Measurements from ENCODE around the gene TMEM145. TPM values are rescaled to one million over a fixed set of nuclear protein-coding genes. Genes with fewer than 3 reads are reported as not detected.

TMEM145 gene
- total and polyA plus RNA-seq, 9 of the 15 experiments (the other 6 are each of a cell fraction or from before 2014, with no cell fraction given) = 0.80 to 5.5 (median 1.9) TPM; not detected in 3

- TF ChIP-seq ZBTB34 (CRISPR knock-in tag; IDR thresholded peaks at IDR 0.05) (no peak), NFYB (IDR thresholded peaks at IDR 0.05; ENCODE audit: extremely low read depth, insufficient read length) (peak; percentile 96), ZNF274 (IDR thresholded peaks at IDR 0.05; ENCODE audit: borderline replicate concordance, low read depth, low read length) (no peak), ZNF780A (CRISPR knock-in tag; IDR thresholded peaks at IDR 0.05) (no peak), TCF7 (IDR thresholded peaks at IDR 0.05; ENCODE audit: borderline replicate concordance) (no peak), NR2F6 (CRISPR knock-in tag; IDR thresholded peaks at IDR 0.05) (no peak), MLX (CRISPR knock-in tag; conservative IDR thresholded peaks at IDR 0.05) (no peak), HNRNPL (IDR thresholded peaks at IDR 0.05; ENCODE audit: low read depth, low read length) (peak; percentile 100), ZNF280A (IDR thresholded peaks at IDR 0.05; ENCODE audit: low read depth, partially characterized antibody) (no peak), MTA1 (IDR thresholded peaks at IDR 0.05; ENCODE audit: borderline replicate concordance) (no peak), SNIP1 (IDR thresholded peaks at IDR 0.05; ENCODE audit: low read depth) (no peak), BACH1 (tag; IDR thresholded peaks at IDR 0.05) (no peak), SIN3A (IDR thresholded peaks at IDR 0.05; ENCODE audit: borderline replicate concordance in 2 of 2, control insufficient read depth in 1 of 2, low read depth in 2 of 2, low read length in 2 of 2) (peak; percentile 26 to 81; a peak in 2 of 4 replicates), NR3C1 (CRISPR knock-in tag; IDR thresholded peaks at IDR 0.05) (no peak), RAD21 (CRISPR knock-in tag; conservative IDR thresholded peaks at IDR 0.05 in 1 of 2, IDR thresholded peaks at IDR 0.05 in 1 of 2) (peak; percentile 80 to 89; a peak in 3 of 4 replicates)
- TF ChIP-seq, protein P1, sequence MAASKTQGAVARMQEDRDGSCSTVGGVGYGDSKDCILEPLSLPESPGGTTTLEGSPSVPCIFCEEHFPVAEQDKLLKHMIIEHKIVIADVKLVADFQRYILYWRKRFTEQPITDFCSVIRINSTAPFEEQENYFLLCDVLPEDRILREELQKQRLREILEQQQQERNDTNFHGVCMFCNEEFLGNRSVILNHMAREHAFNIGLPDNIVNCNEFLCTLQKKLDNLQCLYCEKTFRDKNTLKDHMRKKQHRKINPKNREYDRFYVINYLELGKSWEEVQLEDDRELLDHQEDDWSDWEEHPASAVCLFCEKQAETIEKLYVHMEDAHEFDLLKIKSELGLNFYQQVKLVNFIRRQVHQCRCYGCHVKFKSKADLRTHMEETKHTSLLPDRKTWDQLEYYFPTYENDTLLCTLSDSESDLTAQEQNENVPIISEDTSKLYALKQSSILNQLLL (CRISPR knock-in tag; IDR thresholded peaks at IDR 0.05; ENCODE audit: borderline replicate concordance) = no peak
- TF ChIP-seq, protein P2, sequence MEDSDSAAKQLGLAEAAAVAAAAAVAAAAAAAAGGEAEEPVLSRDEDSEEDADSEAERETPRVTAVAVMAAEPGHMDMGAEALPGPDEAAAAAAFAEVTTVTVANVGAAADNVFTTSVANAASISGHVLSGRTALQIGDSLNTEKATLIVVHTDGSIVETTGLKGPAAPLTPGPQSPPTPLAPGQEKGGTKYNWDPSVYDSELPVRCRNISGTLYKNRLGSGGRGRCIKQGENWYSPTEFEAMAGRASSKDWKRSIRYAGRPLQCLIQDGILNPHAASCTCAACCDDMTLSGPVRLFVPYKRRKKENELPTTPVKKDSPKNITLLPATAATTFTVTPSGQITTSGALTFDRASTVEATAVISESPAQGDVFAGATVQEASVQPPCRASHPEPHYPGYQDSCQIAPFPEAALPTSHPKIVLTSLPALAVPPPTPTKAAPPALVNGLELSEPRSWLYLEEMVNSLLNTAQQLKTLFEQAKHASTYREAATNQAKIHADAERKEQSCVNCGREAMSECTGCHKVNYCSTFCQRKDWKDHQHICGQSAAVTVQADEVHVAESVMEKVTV (CRISPR knock-in tag; IDR thresholded peaks at IDR 0.05) = peak; percentile 66
Measured at GRCh38 chr19:42279902-42280814, 33.0 kb upstream of the TMEM145 start (continued).

All from K562 (cell line).